Lower lobe of right lung (tissue), 2 donors: ENCODE measurements around the gene ME3. TPM values are rescaled to one million over a fixed set of nuclear protein-coding genes. Genes with fewer than 3 reads are reported as not detected.

Experiments
- ATAC-seq, 2 donors: fragments of 200-7000 bp; cut with Tn5 transposase; one replicate each; pipeline ENCODE4 v1.9.1; 2020 to 2022; ENCODE audit warnings: mild to moderate bottlenecking in 2 of 2, moderate library complexity in 2 of 2
- DNase-seq: peaks from one replicate; pipeline ENCODE4 v3.0.0-alpha.2; 2020
- H3K27ac ChIP-seq: fragments of 200-600 bp; one replicate; pipeline ENCODE4 v1.8.0; 2022
- H3K27me3 ChIP-seq: fragments of 200-600 bp; one replicate; pipeline ENCODE4 v1.8.0; 2022; ENCODE audit warnings: low read depth
- H3K36me3 ChIP-seq: fragments of 200-600 bp; one replicate; pipeline ENCODE4 v1.8.0; 2022; ENCODE audit warnings: mild to moderate bottlenecking
- H3K4me1 ChIP-seq: fragments of 200-600 bp; one replicate; pipeline ENCODE4 v1.8.0; 2022
- H3K4me3 ChIP-seq: fragments of 200-600 bp; one replicate; pipeline ENCODE4 v1.8.0; 2022; ENCODE audit warnings: mild to moderate bottlenecking
- H3K9me3 ChIP-seq: fragments of 200-600 bp; one replicate; pipeline ENCODE4 v1.8.0; 2022
- CTCF ChIP-seq: fragments of 200-600 bp; IDR thresholded peaks from one replicate; pipeline ENCODE4 v1.8.0; 2022; ENCODE audit warnings: antibody characterized with exemption, mild to moderate bottlenecking
- intact Hi-C: fragments of 100-400 bp; cut with DNase I; formaldehyde crosslinking; loops from one replicate; pipeline ENCODE4 v1.11.0; 2022
- total RNA-seq: library from RNA; stranded (reverse); fragmentation: NEBNext Ultra II Directional; extraction: Animal tissue kit (Norgen Biotek cat#: 25700); gene quantifications from one replicate; pipeline ENCODE4 v1.2.1, GENCODE V29; 2021
- donor health status: DM: no; HTN: yes; CAD: no; lungs with severe emphysema.

Gene ME3
- total RNA-seq, 1 donor from 2014 or later, result 18.6 TPM

- TF ChIP-seq CTCF, result peak; percentile 33
- intact Hi-C loops, result no loop called here
- H3K9me3 ChIP-seq, result no peaks in the 10 kb centered on the region
- DNase-seq, result no peak
- H3K4me3 ChIP-seq, result no peak overlapping the region
- peaks cover 10% of the 10 kb centered on the region for H3K4me1 ChIP-seq
- H3K27ac ChIP-seq, result no peak overlapping the region
- H3K36me3 ChIP-seq, result no peaks in the 10 kb centered on the region
- no peaks in the 10 kb centered on the region for H3K27me3 ChIP-seq
- ATAC-seq, result no peak
Measured at GRCh38 chr11:86676533-86677154, 4.2 kb upstream of the ME3 start.

GRCh38 chr11:86676010-86676409 is 3.6 kb upstream of the ME3 start:
- Histone ChIP-seq H3K27ac (no peak overlapping the region), H3K4me3 (no peak overlapping the region), H3K9me3 (no peaks in the 10 kb centered on the region), H3K27me3 (no peaks in the 10 kb centered on the region), H3K36me3 (no peaks in the 10 kb centered on the region), H3K4me1 (peaks cover 14% of the 10 kb centered on the region)
- TF ChIP-seq CTCF, result no peak
- DNase-seq, result no peak
- ATAC-seq, result no peak
- intact Hi-C loops, result no loop called here

GRCh38 chr11:86675017-86675416 is 2.6 kb upstream of the ME3 start:
- no peak overlapping the region for H3K27ac ChIP-seq
- no peak overlapping the region for H3K4me3 ChIP-seq
- TF ChIP-seq CTCF, result no peak
- ATAC-seq, result no peak
- intact Hi-C loops, result no loop called here
- H3K36me3 ChIP-seq, result no peaks in the 10 kb centered on the region
- DNase-seq, result no peak
- H3K9me3 ChIP-seq, result no peaks in the 10 kb centered on the region
- H3K27me3 ChIP-seq, result no peaks in the 10 kb centered on the region
- H3K4me1 ChIP-seq, result peaks cover 24% of the 10 kb centered on the region

GRCh38 chr11:86673872-86674750 is 1.7 kb upstream of the ME3 start:
- Histone ChIP-seq H3K27ac (no peak overlapping the region), H3K4me1 (peaks cover 29% of the 10 kb centered on the region), H3K36me3 (no peaks in the 10 kb centered on the region), H3K9me3 (no peaks in the 10 kb centered on the region), H3K4me3 (no peak overlapping the region), H3K27me3 (no peaks in the 10 kb centered on the region)
- DNase-seq, result no peak
- intact Hi-C loops, result no loop called here
- no peak for ATAC-seq
- no peak for TF ChIP-seq CTCF

GRCh38 chr11:86673055-86673843 is 833 bp upstream of the ME3 start:
- intact Hi-C loops, result no loop called here
- Histone ChIP-seq H3K9me3 (no peaks in the 10 kb centered on the region), H3K36me3 (no peaks in the 10 kb centered on the region), H3K4me3 (peak overlapping the region; percentile 81), H3K27ac (no peak overlapping the region), H3K4me1 (peaks cover 29% of the 10 kb centered on the region), H3K27me3 (no peaks in the 10 kb centered on the region)
- DNase-seq (no peak), ATAC-seq (no peak)
- no peak for TF ChIP-seq CTCF
